Panc1 (cell line): ENCODE measurements around the gene NINJ2. TPM values are rescaled to one million over a fixed set of nuclear protein-coding genes. Genes with fewer than 3 reads are reported as not detected.

Source experiments
- ATAC-seq: fragments of 200-7000 bp; cut with Tn5 transposase; 2 replicates; pipeline ENCODE4 v1.9.1; 2020; ENCODE audit warnings: mild to moderate bottlenecking, moderate library complexity
- BruUV-seq: library from RNA; stranded (reverse); fragments of 400-500 nt; replicated peaks from 2 replicates; lab custom pipeline; 2021; lab: Mats Ljungman, UMichigan
- CTCF ChIA-PET: fragments of 300-600 bp; sonication (Branson Sonifier 250); formaldehyde crosslinking; loops from one replicate; lab custom pipeline; 2022; ENCODE audit warnings: antibody characterized with exemption; lab: Charles Lee
- POLR2A ChIA-PET: fragments of 300-600 bp; sonication (Branson Sonifier 250); formaldehyde crosslinking; loops from one replicate; lab custom pipeline; 2022; ENCODE audit warnings: antibody characterized with exemption; lab: Charles Lee
- DNase-seq: peaks from one replicate; pipeline ENCODE4 v3.0.0-alpha.2; 2010; ENCODE audit warnings: low read depth, low spot score
- H3K27ac ChIP-seq: 2 replicates; pipeline ENCODE4 v1.5.1; 2011; ENCODE audit warnings: mild to moderate bottlenecking, low read length, inconsistent platforms
- H3K27me3 ChIP-seq: fragments of 200-500 bp; sonication (Bioruptor generic); 2 replicates; pipeline ENCODE4 v1.6.0; 2014; ENCODE audit warnings: low read length, inconsistent platforms; ENCODE audit not compliant: control insufficient read depth, insufficient read depth
- H3K36me3 ChIP-seq: fragments of 200-500 bp; sonication (Bioruptor generic); 2 replicates; pipeline ENCODE4 v1.5.1; 2014; ENCODE audit warnings: inconsistent platforms, mild to moderate bottlenecking, low read length, moderate library complexity; ENCODE audit not compliant: control insufficient read depth, insufficient read depth
- H3K4me1 ChIP-seq: 2 replicates; pipeline ENCODE4 v1.5.1; 2011; ENCODE audit warnings: inconsistent platforms, mild to moderate bottlenecking, low read length, moderate library complexity; ENCODE audit not compliant: control insufficient read depth, insufficient read depth
- H3K4me3 ChIP-seq, 2 experiments: 2 replicates each; pipeline ENCODE4 v1.5.1; 2011 to 2012; ENCODE audit warnings: low read depth in 2 of 2, low read length in 2 of 2, mild to moderate bottlenecking in 2 of 2, inconsistent platforms in 1 of 2, moderate library complexity in 1 of 2
- H3K9me3 ChIP-seq: fragments of 200-500 bp; sonication (Bioruptor generic); 2 replicates; pipeline ENCODE4 v1.5.1; 2014; ENCODE audit warnings: low read depth, mild to moderate bottlenecking, inconsistent platforms, low read length, moderate library complexity; ENCODE audit not compliant: control insufficient read depth, insufficient read depth
- CTCF ChIP-seq: fragments of 450-650 bp; IDR thresholded peaks from 2 replicates; pipeline ENCODE4 v1.5.1; 2017; ENCODE audit warnings: mild to moderate bottlenecking
- POLR2AphosphoS5 ChIP-seq: IDR thresholded peaks from 2 replicates; pipeline ENCODE4 v1.6.1; 2012; ENCODE audit warnings: mild to moderate bottlenecking, low read depth, low read length, moderate library complexity
- SIN3A ChIP-seq: IDR thresholded peaks from 2 replicates; pipeline ENCODE4 v1.6.1; 2012; ENCODE audit warnings: low read depth, mild to moderate bottlenecking, low read length, moderate library complexity, borderline replicate concordance; ENCODE audit not compliant: insufficient read depth
- TCF7L2 ChIP-seq: IDR thresholded peaks from 2 replicates; pipeline ENCODE4 v1.6.1; 2011; ENCODE audit warnings: mild to moderate bottlenecking, low read depth, low read length, inconsistent platforms
- in situ Hi-C: cut with HindIII; loops from 2 replicates; pipeline ENCODE4 v1.10.0; 2016; ENCODE audit warnings: low sequenced_read_pairs, low pct_unique_long_range_greater_than_20kb
- intact Hi-C: fragments of 100-400 bp; cut with micrococcal nuclease; formaldehyde crosslinking; loops from one replicate; pipeline ENCODE4 v1.10.0; 2022; ENCODE audit not compliant: unreplicated experiment
- total RNA-seq: library from RNA; stranded (reverse); gene quantifications from one replicate; pipeline ENCODE4 v1.2.1, GENCODE V29; 2021; ENCODE audit not compliant: unreplicated experiment
- TF ChIP-seq, protein P1 (sequence below), 2 experiments: IDR thresholded peaks; 2 replicates each; pipeline ENCODE4 v1.6.1; 2011 to 2012; ENCODE audit warnings: low read depth in 2 of 2, control low read depth in 1 of 2, low read length in 1 of 2, mild to moderate bottlenecking in 1 of 2, moderate library complexity in 1 of 2; ENCODE audit not compliant: insufficient read depth in 1 of 2

The NINJ2 gene
- total RNA-seq, 1 experiment from 2014 or later = 1.9 TPM

GRCh38 chr12:599756-600155 lies 63.5 kb downstream of the NINJ2 start:
- Histone ChIP-seq H3K4me3 (no peak overlapping the region), H3K4me1 (peaks cover 10% of the 10 kb centered on the region), H3K36me3 (no peaks in the 10 kb centered on the region), H3K9me3 (no peaks in the 10 kb centered on the region), H3K27me3 (no peaks in the 10 kb centered on the region), H3K27ac (no peak overlapping the region; the same call in 1 of the 2 replicates)
- in situ Hi-C loops (no loop called here), intact Hi-C loops (no loop called here)
- ChIA-PET POLR2A (no interaction called here), CTCF (no interaction called here)
- DNase-seq (no peak), ATAC-seq (no peak)
- no TSS peak for BruUV-seq
- TF ChIP-seq CTCF (no peak), TCF7L2 (no peak)

DNA sequence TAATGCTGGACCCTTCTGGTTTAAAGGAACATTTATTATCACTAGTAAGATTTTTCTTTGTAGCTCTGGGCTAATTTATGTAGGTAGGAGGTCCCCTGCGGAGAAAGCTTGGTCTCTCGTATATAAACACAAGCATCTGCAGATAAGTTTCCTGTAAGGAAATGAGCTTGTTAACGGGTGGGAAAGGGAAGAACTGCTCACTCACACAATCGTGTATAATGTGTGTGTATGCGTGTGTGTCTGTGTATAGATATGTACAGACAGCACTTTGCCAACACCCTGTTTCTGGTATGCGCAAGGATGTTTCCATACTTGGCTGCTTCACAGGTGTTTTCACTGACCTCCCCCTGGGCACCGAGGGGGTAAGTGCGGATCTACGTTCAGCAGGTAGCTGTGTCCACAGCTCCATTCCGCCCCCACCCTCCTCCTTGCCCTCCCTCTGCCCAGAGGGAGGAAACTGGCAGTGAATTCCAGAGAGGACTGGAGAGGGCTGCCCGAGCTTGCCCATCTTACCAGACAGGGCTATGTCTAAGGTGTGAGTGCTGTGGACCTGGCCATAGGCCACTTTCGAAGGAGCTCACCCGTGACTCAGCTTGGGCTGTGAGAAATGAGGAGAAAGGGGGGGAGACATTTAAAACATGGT lies 65.2 kb downstream of the NINJ2 start:
- ChIA-PET CTCF (interaction anchor here (0.6 kb wide), 1 partner anchor 51 kb away, joined by 3 read pairs; no protein-coding TSS in a partner anchor), POLR2A (no interaction called here)
- TF ChIP-seq CTCF = no peak
- TF ChIP-seq, protein P1, sequence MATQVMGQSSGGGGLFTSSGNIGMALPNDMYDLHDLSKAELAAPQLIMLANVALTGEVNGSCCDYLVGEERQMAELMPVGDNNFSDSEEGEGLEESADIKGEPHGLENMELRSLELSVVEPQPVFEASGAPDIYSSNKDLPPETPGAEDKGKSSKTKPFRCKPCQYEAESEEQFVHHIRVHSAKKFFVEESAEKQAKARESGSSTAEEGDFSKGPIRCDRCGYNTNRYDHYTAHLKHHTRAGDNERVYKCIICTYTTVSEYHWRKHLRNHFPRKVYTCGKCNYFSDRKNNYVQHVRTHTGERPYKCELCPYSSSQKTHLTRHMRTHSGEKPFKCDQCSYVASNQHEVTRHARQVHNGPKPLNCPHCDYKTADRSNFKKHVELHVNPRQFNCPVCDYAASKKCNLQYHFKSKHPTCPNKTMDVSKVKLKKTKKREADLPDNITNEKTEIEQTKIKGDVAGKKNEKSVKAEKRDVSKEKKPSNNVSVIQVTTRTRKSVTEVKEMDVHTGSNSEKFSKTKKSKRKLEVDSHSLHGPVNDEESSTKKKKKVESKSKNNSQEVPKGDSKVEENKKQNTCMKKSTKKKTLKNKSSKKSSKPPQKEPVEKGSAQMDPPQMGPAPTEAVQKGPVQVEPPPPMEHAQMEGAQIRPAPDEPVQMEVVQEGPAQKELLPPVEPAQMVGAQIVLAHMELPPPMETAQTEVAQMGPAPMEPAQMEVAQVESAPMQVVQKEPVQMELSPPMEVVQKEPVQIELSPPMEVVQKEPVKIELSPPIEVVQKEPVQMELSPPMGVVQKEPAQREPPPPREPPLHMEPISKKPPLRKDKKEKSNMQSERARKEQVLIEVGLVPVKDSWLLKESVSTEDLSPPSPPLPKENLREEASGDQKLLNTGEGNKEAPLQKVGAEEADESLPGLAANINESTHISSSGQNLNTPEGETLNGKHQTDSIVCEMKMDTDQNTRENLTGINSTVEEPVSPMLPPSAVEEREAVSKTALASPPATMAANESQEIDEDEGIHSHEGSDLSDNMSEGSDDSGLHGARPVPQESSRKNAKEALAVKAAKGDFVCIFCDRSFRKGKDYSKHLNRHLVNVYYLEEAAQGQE (IDR thresholded peaks at IDR 0.05; ENCODE audit: insufficient read depth in 1 of 2, low read depth in 2 of 2, low read length in 1 of 2) = no peak
- no peak for TF ChIP-seq SIN3A
- no peak for TF ChIP-seq TCF7L2
- TF ChIP-seq POLR2AphosphoS5 = no peak
- no peaks in the 10 kb centered on the region for H3K9me3 ChIP-seq
- H3K4me1 ChIP-seq = peaks cover 10% of the 10 kb centered on the region
- BruUV-seq = no TSS peak
- no peaks in the 10 kb centered on the region for H3K27me3 ChIP-seq
- ATAC-seq = no peak
- intact Hi-C loops (no loop called here), in situ Hi-C loops (no loop called here)
- no peak for DNase-seq
- no peak overlapping the region for H3K4me3 ChIP-seq
- H3K27ac ChIP-seq = peak overlapping the region; percentile 41; the same call in 1 of the 2 replicates
- no peaks in the 10 kb centered on the region for H3K36me3 ChIP-seq
